ENCODE measurements around the gene PLEKHG3. TPM values are rescaled to one million over a fixed set of nuclear protein-coding genes. Genes with fewer than 3 reads are reported as not detected.

Gene PLEKHG3
- total and polyA plus RNA-seq, 8 donors, result 33.3 to 60.7 (median 39.7) TPM

DNA sequence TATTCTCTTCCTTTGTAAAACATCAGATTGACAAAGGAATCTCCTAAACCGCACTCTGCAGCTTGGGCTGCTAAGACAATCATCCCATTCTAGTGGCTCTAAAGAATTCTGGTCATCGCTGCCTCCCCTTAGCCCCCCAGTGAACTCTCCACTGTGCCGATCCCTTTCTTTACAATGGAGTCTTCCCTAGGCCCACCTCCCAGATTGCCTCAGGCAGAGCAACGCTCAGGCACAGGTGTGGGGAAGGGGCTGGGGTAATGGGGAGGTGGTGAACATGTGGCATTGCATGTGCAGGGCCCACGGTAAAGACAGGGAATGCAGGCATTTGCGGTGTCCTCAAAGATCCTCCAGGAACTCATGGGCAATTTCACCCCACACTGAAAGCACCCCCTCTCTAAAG is 86.3 kb downstream of the PLEKHG3 start:
- Histone ChIP-seq H3K4me3 (no peak overlapping the region), H3K27ac (no peak overlapping the region), H3K36me3 (no peaks in the 10 kb centered on the region), H3K27me3 (no peaks in the 10 kb centered on the region), H3K4me1 (no peaks in the 10 kb centered on the region), H3K9me3 (no peaks in the 10 kb centered on the region)
- intact Hi-C loops (cut with DNase I), result no loop called here
- no peak for DNase-seq
- no peak for FAIRE-seq
- no peak for ATAC-seq
- 92 to 94% methylated on average over 6 of the region's 6 CpGs for WGBS, 2 donors
- TF ChIP-seq, protein P1, sequence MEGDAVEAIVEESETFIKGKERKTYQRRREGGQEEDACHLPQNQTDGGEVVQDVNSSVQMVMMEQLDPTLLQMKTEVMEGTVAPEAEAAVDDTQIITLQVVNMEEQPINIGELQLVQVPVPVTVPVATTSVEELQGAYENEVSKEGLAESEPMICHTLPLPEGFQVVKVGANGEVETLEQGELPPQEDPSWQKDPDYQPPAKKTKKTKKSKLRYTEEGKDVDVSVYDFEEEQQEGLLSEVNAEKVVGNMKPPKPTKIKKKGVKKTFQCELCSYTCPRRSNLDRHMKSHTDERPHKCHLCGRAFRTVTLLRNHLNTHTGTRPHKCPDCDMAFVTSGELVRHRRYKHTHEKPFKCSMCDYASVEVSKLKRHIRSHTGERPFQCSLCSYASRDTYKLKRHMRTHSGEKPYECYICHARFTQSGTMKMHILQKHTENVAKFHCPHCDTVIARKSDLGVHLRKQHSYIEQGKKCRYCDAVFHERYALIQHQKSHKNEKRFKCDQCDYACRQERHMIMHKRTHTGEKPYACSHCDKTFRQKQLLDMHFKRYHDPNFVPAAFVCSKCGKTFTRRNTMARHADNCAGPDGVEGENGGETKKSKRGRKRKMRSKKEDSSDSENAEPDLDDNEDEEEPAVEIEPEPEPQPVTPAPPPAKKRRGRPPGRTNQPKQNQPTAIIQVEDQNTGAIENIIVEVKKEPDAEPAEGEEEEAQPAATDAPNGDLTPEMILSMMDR (IDR thresholded peaks at IDR 0.05), result no peak

DNA sequence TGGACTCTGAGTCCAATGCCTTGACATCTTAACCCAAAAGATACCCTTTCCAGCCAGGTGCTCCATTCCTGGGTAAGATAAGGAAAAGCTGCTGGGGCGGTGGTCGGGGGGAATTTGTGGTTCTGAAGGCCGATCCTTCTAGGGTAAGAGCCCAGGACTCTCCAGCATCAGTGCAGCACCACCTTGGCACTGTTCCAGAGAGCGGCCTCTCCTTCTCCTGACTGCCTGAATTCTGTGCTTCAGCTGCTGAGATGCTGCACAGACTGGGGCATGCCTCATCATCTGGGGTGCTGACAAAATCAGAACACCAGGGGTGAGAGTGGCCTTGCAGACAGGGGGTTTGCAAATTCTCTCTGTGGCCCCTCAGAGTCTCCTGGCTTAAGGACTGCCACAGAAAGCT is 88.0 kb downstream of the PLEKHG3 start:
- Histone ChIP-seq H3K9me3 (no peaks in the 10 kb centered on the region), H3K27me3 (no peaks in the 10 kb centered on the region), H3K4me1 (no peaks in the 10 kb centered on the region), H3K36me3 (no peaks in the 10 kb centered on the region), H3K4me3 (no peak overlapping the region), H3K27ac (no peak overlapping the region)
- FAIRE-seq (no peak), DNase-seq (no peak), ATAC-seq (no peak)
- 84 to 94% methylated on average over 4 of the region's 4 CpGs for WGBS, 2 donors
- TF ChIP-seq, protein P1 (IDR thresholded peaks at IDR 0.05), result no peak
- intact Hi-C loops (cut with DNase I), result no loop called here

DNA sequence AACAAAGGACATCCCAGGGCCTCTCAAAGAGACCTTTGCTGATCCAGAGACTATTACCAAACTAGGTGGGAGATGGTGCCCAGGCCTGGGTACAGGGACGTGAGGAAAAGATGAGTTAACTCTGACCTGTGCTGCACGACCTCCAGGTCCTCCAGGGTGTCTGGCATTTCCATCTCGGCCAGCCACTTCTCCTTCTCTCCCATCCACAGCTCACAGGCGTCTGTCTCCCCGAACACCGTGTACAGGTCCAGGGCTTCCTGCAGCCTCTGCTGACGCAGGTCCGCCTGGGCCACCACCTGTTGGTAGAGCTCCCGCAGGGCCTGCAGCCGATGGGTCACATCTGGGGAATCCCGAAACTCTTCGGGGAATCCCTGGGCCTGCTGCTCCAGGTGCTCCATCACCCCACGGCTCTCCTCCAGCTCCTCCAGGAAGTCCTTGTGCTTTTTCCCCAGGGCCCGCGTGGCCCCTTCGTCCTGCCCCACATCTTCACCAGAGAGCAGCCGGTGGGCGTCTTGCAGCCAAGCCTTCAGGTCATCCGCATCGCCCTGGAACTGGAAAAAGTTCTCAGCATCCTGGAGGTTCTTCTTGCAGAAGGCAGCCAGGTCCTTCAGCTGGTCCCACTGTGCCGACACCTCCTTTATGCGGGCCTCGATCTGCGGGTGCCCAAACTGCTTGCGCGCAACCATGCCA is 88.8 kb downstream of the PLEKHG3 start:
- DNase-seq (no peak), ATAC-seq (no peak), FAIRE-seq (no peak)
- Histone ChIP-seq H3K36me3 (no peaks in the 10 kb centered on the region), H3K4me1 (no peaks in the 10 kb centered on the region), H3K27ac (no peak overlapping the region), H3K9me3 (no peaks in the 10 kb centered on the region), H3K27me3 (no peaks in the 10 kb centered on the region), H3K4me3 (no peak overlapping the region)
- 92 to 94% methylated on average over 26 of the region's 26 CpGs for WGBS, 2 donors
- intact Hi-C loops (cut with DNase I), result no loop called here
- TF ChIP-seq, protein P1 (IDR thresholded peaks at IDR 0.05), result no peak

DNA sequence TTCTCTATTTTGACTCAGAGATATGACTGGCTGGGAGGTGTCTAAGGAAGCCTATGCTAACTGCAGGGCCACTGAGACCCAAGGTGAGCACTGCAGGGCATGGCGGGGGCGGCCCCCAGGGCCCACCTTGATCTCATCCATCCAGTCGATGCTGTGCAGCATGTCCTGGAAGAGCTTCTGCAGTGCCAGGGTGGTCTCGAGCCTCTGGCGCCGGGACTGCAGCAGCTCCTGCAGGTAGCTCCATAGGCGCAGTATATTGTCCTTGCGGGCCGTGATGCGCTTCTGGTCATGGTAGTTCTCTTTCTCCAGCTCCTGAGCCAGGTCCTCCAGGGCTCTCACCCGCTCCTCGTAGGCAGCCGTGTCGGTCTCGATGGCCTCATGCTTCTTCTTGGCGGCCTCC is 91.0 kb downstream of the PLEKHG3 start:
- no peaks in the 10 kb centered on the region for H3K36me3 ChIP-seq
- WGBS, 2 donors, result 95% methylated on average over 15 to 16 of the region's 16 CpGs
- intact Hi-C loops (cut with DNase I), result no loop called here
- TF ChIP-seq, protein P1 (IDR thresholded peaks at IDR 0.05), result no peak
- H3K4me3 ChIP-seq, result no peak overlapping the region
- no peak overlapping the region for H3K27ac ChIP-seq
- FAIRE-seq, result no peak
- no peak for ATAC-seq
- no peaks in the 10 kb centered on the region for H3K27me3 ChIP-seq
- H3K4me1 ChIP-seq, result no peaks in the 10 kb centered on the region
- DNase-seq, result no peak
- H3K9me3 ChIP-seq, result no peaks in the 10 kb centered on the region

DNA sequence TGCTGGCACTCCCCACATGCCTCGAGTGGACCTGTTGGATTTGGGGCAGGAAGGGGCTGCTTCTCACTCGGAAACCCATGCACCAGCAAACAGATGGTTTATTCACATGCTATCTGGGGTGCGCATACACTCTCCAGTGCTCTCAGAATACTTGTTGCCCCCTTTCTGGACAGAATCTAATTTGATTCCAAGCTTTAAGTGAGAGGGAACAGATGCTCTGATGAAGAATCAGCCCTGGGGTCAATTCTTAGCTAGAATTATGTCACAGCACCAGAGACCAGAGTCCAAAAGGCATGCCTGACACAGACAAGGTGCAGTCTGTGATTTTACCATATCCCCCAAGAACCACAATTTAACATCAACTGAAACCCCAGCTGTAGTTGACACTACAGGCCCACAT is 91.7 kb downstream of the PLEKHG3 start:
- H3K9me3 ChIP-seq, result no peaks in the 10 kb centered on the region
- intact Hi-C loops (cut with DNase I), result no loop called here
- 85 to 91% methylated on average over 3 of the region's 3 CpGs for WGBS, 2 donors
- ATAC-seq, result no peak
- no peaks in the 10 kb centered on the region for H3K4me1 ChIP-seq
- no peak overlapping the region for H3K27ac ChIP-seq
- no peak overlapping the region for H3K4me3 ChIP-seq
- TF ChIP-seq, protein P1 (IDR thresholded peaks at IDR 0.05), result no peak
- no peaks in the 10 kb centered on the region for H3K36me3 ChIP-seq
- no peaks in the 10 kb centered on the region for H3K27me3 ChIP-seq
- no peak for FAIRE-seq
- no peak for DNase-seq

Data from pancreas (tissue), 10 donors.